Fibroblast of lung (primary cell): ENCODE results near the gene CYP2C19. TPM values are rescaled to one million over a fixed set of nuclear protein-coding genes. Genes with fewer than 3 reads are reported as not detected.

ENCODE experiments used
- DNase-seq, 2 donors: peaks; one replicate each; pipeline versions ENCODE4 v3.0.0 to v3.0.0-alpha.2; 2010; ENCODE audit warnings: low read depth in 2 of 2
- H2AFZ ChIP-seq: 2 replicates; pipeline ENCODE4 v1.5.1; 2012; ENCODE audit warnings: low read length, control low read depth, inconsistent platforms
- H3K27ac ChIP-seq: 2 replicates; pipeline ENCODE4 v1.5.1; 2011; ENCODE audit warnings: low read length, control low read depth; ENCODE audit not compliant: insufficient read depth
- H3K27me3 ChIP-seq: 2 replicates; pipeline ENCODE4 v1.5.1; 2011; ENCODE audit warnings: mild to moderate bottlenecking, low read length; ENCODE audit not compliant: control insufficient read depth, insufficient read depth
- H3K36me3 ChIP-seq: 2 replicates; pipeline ENCODE4 v1.5.1; 2011; ENCODE audit warnings: low read length; ENCODE audit not compliant: control insufficient read depth, insufficient read depth
- H3K4me1 ChIP-seq: 2 replicates; pipeline ENCODE4 v1.5.1; 2011; ENCODE audit warnings: low read length; ENCODE audit not compliant: control insufficient read depth, insufficient read depth; ENCODE audit errors: extremely low read depth
- H3K4me2 ChIP-seq: 2 replicates; pipeline ENCODE4 v1.5.1; 2011; ENCODE audit warnings: low read length, control low read depth; ENCODE audit not compliant: insufficient read depth; ENCODE audit errors: extremely low read depth
- H3K4me3 ChIP-seq, 4 experiments: fragments of 200-600 bp in 1 of 4; sonication (generic) in 1 of 4; replicated peaks in 1 of 4; 2 replicates each; pipeline ENCODE4 v1.5.1; 2011 to 2016; ENCODE audit warnings: low read length in 4 of 4, low read depth in 3 of 4, mild to moderate bottlenecking in 3 of 4, control low read depth in 2 of 4, inconsistent platforms in 1 of 4, mixed read lengths in 1 of 4; ENCODE audit not compliant: insufficient read depth in 1 of 4; ENCODE audit errors: control extremely low read depth in 1 of 4
- H3K79me2 ChIP-seq: 2 replicates; pipeline ENCODE4 v1.5.1; 2012; ENCODE audit warnings: mild to moderate bottlenecking, low read length, inconsistent platforms; ENCODE audit not compliant: control insufficient read depth, insufficient read depth
- H3K9ac ChIP-seq: 2 replicates; pipeline ENCODE4 v1.5.1; 2011; ENCODE audit warnings: mild to moderate bottlenecking, low read length, control low read depth; ENCODE audit not compliant: insufficient read depth
- H3K9me3 ChIP-seq: 2 replicates; pipeline ENCODE4 v1.5.1; 2012; ENCODE audit warnings: low read depth, low read length; ENCODE audit not compliant: control insufficient read depth, insufficient read depth
- H4K20me1 ChIP-seq: 2 replicates; pipeline ENCODE4 v1.5.1; 2011; ENCODE audit warnings: low read length; ENCODE audit not compliant: control insufficient read depth, insufficient read depth; ENCODE audit errors: extremely low read depth
- CTCF ChIP-seq, 2 donors: IDR thresholded peaks in 1 of 2; conservative IDR thresholded peaks in 1 of 2; 1 replicate in 1 of 2; 2 replicates in 1 of 2; pipeline ENCODE4 v1.5.1; 2011 to 2012; ENCODE audit warnings: low read length in 2 of 2, control low read depth in 1 of 2, inconsistent platforms in 1 of 2, low read depth in 1 of 2, mild to moderate bottlenecking in 1 of 2
- EZH2 ChIP-seq: IDR thresholded peaks from 2 replicates; pipeline ENCODE4 v1.5.1; 2012; ENCODE audit warnings: low read length, control low read depth, mild to moderate bottlenecking; ENCODE audit errors: missing control alignments
- polyA plus RNA-seq, 2 donors: library from polyadenylated mRNA; depleted of rRNA in 1 of 2; stranded (reverse) in 1 of 2; unstranded in 1 of 2; fragments of >200 nt; gene quantifications; 2 replicates each; pipeline ENCODE4 v1.2.1, GENCODE V29; 2011 to 2012; ENCODE audit warnings: missing spikeins in 1 of 2
- total RNA-seq: library from RNA; depleted of rRNA; stranded (reverse); fragments of >200 nt; gene quantifications from 2 replicates; pipeline ENCODE4 v1.2.1, GENCODE V29; 2014

The CYP2C19 gene
- total and polyA plus RNA-seq, 2 donors (not counting 1 experiment from before 2014, with no cell fraction given): not detected

GRCh38 chr10:94859086-94859485 is 96.6 kb downstream of the CYP2C19 start:
- Histone ChIP-seq H3K36me3 (no peaks in the 10 kb centered on the region), H3K27me3 (no peaks in the 10 kb centered on the region), H3K9me3 (no peaks in the 10 kb centered on the region), H3K79me2 (no peaks in the 10 kb centered on the region), H3K4me2 (no peak overlapping the region), H2AFZ (no peak overlapping the region), H3K9ac (no peak overlapping the region), H3K4me1 (no peaks in the 10 kb centered on the region), H3K27ac (no peak overlapping the region), H4K20me1 (no peaks in the 10 kb centered on the region), H3K4me3 (no peak overlapping the region)
- no peak for DNase-seq
- TF ChIP-seq CTCF (conservative IDR thresholded peaks at IDR 0.05 in 1 of 2, IDR thresholded peaks at IDR 0.05 in 1 of 2; ENCODE audit: low read depth in 1 of 2, low read length in 2 of 2) (no peak), EZH2 (no peak)

GRCh38 chr10:94878649-94879048 is 116.2 kb downstream of the CYP2C19 start:
- Histone ChIP-seq H2AFZ (no peak overlapping the region), H3K4me3 (no peak overlapping the region), H4K20me1 (no peaks in the 10 kb centered on the region), H3K9me3 (no peaks in the 10 kb centered on the region), H3K36me3 (no peaks in the 10 kb centered on the region), H3K9ac (no peak overlapping the region), H3K4me1 (no peaks in the 10 kb centered on the region), H3K27me3 (no peaks in the 10 kb centered on the region), H3K4me2 (no peak overlapping the region), H3K79me2 (no peaks in the 10 kb centered on the region), H3K27ac (no peak overlapping the region)
- no peak for DNase-seq
- TF ChIP-seq EZH2 (no peak), CTCF (conservative IDR thresholded peaks at IDR 0.05 in 1 of 2, IDR thresholded peaks at IDR 0.05 in 1 of 2; ENCODE audit: low read depth in 1 of 2, low read length in 2 of 2) (no peak)

GRCh38 chr10:94879214-94879613 is 116.7 kb downstream of the CYP2C19 start:
- no peak overlapping the region for H3K4me2 ChIP-seq
- H3K9ac ChIP-seq: no peak overlapping the region
- no peak for DNase-seq
- H3K4me1 ChIP-seq: no peaks in the 10 kb centered on the region
- no peaks in the 10 kb centered on the region for H4K20me1 ChIP-seq
- no peak overlapping the region for H2AFZ ChIP-seq
- no peak overlapping the region for H3K27ac ChIP-seq
- H3K79me2 ChIP-seq: no peaks in the 10 kb centered on the region
- H3K27me3 ChIP-seq: no peaks in the 10 kb centered on the region
- H3K9me3 ChIP-seq: no peaks in the 10 kb centered on the region
- no peak overlapping the region for H3K4me3 ChIP-seq
- H3K36me3 ChIP-seq: no peaks in the 10 kb centered on the region
- no peak for TF ChIP-seq CTCF (conservative IDR thresholded peaks at IDR 0.05 in 1 of 2, IDR thresholded peaks at IDR 0.05 in 1 of 2; ENCODE audit: low read depth in 1 of 2, low read length in 2 of 2)
- TF ChIP-seq EZH2: no peak
